Natural killer cell treated with Interleukin-12 subunit alpha and Interleukin-12 subunit beta and Interleukin-15 and Interleukin-18, amount 100 ng/mL, for 72 hours (primary cell): ENCODE results near the gene PSMB2. TPM values are rescaled to one million over a fixed set of nuclear protein-coding genes. Genes with fewer than 3 reads are reported as not detected.

Experiments used
- ATAC-seq, 2 donors: fragments of 150-1000 bp; cut with Tn5 transposase in 1 of 2; sonication (Bioruptor Pico), chemical (Tn5 transposase) in 1 of 2; 2 replicates each; pipeline ENCODE4 v1.10.0; 2021
- DNase-seq: peaks from one replicate; pipeline ENCODE4 v3.0.0; 2022; ENCODE audit warnings: low spot score
- H3K27ac Mint-ChIP-seq, 2 donors: 1 replicate in 1 of 2; 2 replicates in 1 of 2; pipeline ENCODE4 v1.8.0; 2022; ENCODE audit warnings: mixed read lengths in 2 of 2, mild to moderate bottlenecking in 1 of 2, moderate library complexity in 1 of 2
- H3K27me3 Mint-ChIP-seq, 2 donors: 1 replicate in 1 of 2; 2 replicates in 1 of 2; pipeline ENCODE4 v1.8.0; 2022; ENCODE audit warnings: mixed read lengths in 2 of 2
- H3K36me3 Mint-ChIP-seq: one replicate; pipeline ENCODE4 v1.8.0; 2022; ENCODE audit warnings: mixed read lengths
- H3K4me1 Mint-ChIP-seq, 2 donors: 1 replicate in 1 of 2; 2 replicates in 1 of 2; pipeline ENCODE4 v1.8.0; 2022; ENCODE audit warnings: low read depth in 2 of 2, mixed read lengths in 2 of 2, mild to moderate bottlenecking in 1 of 2
- H3K4me3 Mint-ChIP-seq: one replicate; pipeline ENCODE4 v1.8.0; 2022; ENCODE audit warnings: mixed read lengths
- H3K9me3 Mint-ChIP-seq: 2 replicates; pipeline ENCODE4 v1.8.0; 2022; ENCODE audit warnings: mixed read lengths
- total RNA-seq, 2 donors: library from RNA; stranded (reverse); gene quantifications; one replicate each; pipeline ENCODE4 v1.2.3, GENCODE V29; 2022

Gene PSMB2
- total RNA-seq, 2 donors from 2014 or later = 114 to 139 TPM

DNA sequence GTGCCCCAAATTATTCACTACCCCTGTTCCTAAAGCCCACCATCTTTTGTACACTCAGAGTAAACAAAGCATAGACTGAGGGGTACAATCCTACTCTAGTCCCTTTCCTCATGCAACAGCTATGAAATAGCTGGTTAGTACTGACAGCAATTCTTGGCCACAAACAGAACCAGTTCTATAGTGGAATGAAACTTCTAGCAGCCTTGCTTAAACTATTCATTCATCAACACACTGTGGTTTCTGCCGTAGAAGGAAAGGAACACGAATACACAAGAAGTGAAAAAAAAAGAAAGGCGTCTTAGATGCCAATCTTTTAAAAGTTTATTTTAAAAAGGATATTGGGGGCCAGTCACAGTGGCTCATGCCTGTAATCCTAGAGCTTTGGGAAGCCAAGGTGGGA, 9.9 kb downstream of the PSMB2 start:
- H3K4me1 Mint-ChIP-seq = no peaks in the 10 kb centered on the region
- DNase-seq = no peak
- H3K36me3 Mint-ChIP-seq = peaks cover 19% of the 10 kb centered on the region

DNA sequence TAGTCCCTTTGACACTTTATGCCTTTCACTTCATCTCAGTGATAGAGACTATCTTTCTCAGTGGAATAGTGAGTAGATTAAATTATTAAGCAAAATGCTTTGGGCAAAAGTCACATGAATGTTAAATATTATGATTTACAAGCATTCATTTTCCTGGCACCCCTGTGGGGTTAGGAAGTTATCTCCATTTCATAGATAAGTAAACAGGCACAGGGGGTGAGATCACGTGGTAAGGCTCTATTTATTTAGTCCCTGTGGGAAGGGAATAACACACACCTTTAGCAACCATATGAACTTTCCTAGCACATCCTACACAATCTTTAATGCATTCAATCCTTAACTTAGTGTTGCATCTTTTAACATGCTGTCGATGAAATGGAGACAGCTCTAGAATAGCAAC, 12.3 kb downstream of the PSMB2 start:
- peaks cover 19% of the 10 kb centered on the region for H3K36me3 Mint-ChIP-seq
- no peaks in the 10 kb centered on the region for H3K4me1 Mint-ChIP-seq
- ATAC-seq = no peak
- no peaks in the 10 kb centered on the region for H3K9me3 Mint-ChIP-seq
- H3K27ac Mint-ChIP-seq = peak overlapping the region in 1 of 2 donors; percentile 37
- DNase-seq = no peak
- no peak overlapping the region for H3K4me3 Mint-ChIP-seq
- no peaks in the 10 kb centered on the region for H3K27me3 Mint-ChIP-seq

More for the DNA sequence above, 9.9 kb downstream of the PSMB2 start:
- no peak overlapping the region for H3K27ac Mint-ChIP-seq
- H3K27me3 Mint-ChIP-seq = no peaks in the 10 kb centered on the region
- no peaks in the 10 kb centered on the region for H3K9me3 Mint-ChIP-seq
- ATAC-seq = no peak
- H3K4me3 Mint-ChIP-seq = no peak overlapping the region

DNA sequence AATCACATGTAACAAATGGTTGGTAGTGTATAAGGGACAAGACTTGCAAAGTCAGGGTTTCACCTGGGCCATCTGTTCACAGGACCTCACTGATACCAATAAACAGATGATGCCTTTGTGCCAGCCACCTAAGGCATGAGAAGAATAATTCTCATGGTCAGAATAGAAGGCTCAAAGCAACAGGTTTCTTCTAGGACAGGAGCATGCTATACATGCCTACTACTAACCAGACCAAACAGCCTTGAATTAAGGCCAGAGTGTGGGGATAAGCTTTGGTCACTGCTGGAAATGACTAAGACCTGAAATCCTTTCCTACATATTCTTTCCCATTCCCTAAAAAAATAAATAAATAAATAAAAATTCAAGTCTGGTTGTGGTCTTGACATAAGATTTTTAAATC, 17.5 kb downstream of the PSMB2 start:
- Mint-ChIP-seq H3K27me3 (no peaks in the 10 kb centered on the region), H3K27ac (no peak overlapping the region), H3K36me3 (peaks cover 1% of the 10 kb centered on the region), H3K4me3 (no peak overlapping the region), H3K9me3 (no peaks in the 10 kb centered on the region), H3K4me1 (peaks cover 5 to 9% of the 10 kb centered on the region in 2 donors)
- ATAC-seq = no peak
- no peak for DNase-seq

DNA sequence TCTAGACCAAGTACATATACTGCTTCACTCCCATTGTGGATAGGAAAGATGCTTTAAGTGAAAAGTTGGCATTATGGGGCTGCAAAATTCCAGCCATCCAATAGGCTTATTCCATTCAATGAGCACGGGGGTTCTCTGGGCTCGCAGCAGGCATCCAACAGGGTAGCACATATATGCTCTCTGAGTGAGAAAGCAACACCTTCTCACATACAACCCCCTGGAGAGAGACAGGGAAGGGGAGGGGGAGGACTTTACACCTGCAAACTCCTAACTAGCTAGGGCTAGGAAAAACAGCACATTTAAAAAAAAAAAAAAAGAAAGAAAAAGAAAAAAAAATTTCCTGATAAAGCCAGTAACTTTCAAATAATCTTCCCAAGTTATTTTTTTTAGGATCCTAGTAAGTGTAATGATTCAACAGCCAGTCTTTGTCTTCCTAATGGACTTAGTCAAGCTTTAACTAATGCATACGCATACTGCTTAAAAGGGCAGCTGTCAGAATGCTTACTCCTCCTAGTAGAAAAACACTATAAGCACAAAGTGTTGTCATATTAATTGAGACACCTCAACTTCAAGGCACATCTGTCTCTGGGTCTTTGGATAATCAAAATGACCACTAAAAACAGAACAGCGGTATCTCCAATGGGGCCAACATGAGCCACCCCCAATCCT, 18.7 kb downstream of the PSMB2 start:
- Mint-ChIP-seq H3K9me3 (no peaks in the 10 kb centered on the region), H3K36me3 (no peaks in the 10 kb centered on the region), H3K4me3 (no peak overlapping the region), H3K4me1 (peaks cover 5 to 16% of the 10 kb centered on the region in 2 donors), H3K27me3 (no peaks in the 10 kb centered on the region), H3K27ac (no peak overlapping the region)
- ATAC-seq (no peak), DNase-seq (no peak)

DNA sequence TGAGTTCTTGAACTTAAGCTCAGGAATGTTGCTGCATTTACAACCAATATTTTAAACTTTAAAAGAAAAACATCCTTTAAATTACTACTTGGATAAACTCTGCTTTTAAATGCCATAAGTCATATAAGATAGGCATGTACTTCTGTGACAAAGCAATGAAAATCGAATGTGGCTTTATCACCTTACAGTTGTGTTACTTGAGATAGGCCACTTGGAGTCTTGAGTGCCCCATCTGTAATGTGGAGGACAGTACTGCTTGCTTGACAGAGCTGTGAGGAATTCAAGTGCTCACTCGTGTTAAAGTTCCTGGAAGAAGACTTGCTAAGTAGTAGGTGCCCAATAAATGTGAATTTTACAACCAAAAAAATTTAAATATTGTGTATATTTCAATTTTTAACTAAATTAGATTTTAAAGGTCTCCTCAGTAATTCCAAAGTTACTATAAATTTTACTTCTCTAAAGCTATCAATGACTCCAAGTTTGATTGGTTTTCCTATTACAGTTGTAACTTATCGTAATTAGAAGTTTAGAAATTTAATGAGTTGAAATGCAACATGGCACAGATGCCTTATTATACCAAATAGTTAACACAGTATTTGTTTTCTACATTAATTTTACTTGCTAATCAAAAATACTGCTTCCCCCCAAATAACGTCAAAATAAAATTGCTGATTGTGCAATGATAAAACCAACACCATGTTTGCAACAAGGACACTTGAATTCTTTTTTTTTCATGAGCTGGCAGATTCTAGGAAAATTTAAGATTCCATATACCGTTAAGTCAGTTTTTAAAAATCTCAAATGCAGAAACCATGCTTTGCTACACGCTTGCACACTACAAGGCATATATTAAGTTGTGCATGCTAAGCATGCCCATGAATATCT, 21.8 kb downstream of the PSMB2 start:
- no peak overlapping the region for H3K27ac Mint-ChIP-seq
- H3K4me3 Mint-ChIP-seq = no peak overlapping the region
- H3K36me3 Mint-ChIP-seq = peaks cover 5% of the 10 kb centered on the region
- no peaks in the 10 kb centered on the region for H3K27me3 Mint-ChIP-seq
- ATAC-seq (no peak), DNase-seq (no peak)
- no peaks in the 10 kb centered on the region for H3K9me3 Mint-ChIP-seq
- peaks cover 11 to 25% of the 10 kb centered on the region in 2 donors for H3K4me1 Mint-ChIP-seq

DNA sequence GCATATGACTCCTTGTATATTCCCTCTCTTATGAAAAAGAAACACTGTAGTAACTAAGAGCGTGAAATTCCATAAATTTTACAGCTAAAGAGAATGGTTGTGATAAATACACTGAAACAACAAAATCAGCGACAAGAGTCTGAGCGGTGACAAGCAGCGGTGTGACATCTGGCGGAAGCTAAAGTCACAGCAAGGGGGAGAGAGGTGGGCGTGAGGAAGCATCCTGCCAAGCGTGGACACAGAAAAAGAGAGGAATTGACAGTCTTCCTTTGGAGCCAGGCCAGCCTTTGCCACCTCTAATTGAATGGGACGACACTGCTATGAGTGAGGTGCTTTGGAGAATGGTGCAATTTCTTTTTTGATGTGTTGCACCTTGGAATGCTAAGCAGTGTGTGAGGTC, 25.9 kb downstream of the PSMB2 start:
- Mint-ChIP-seq H3K36me3 (peaks cover 15% of the 10 kb centered on the region), H3K27ac (no peak overlapping the region), H3K27me3 (no peaks in the 10 kb centered on the region), H3K4me1 (peaks cover 18 to 23% of the 10 kb centered on the region in 2 donors), H3K9me3 (no peaks in the 10 kb centered on the region), H3K4me3 (no peak overlapping the region)
- DNase-seq = no peak
- ATAC-seq = no peak

DNA sequence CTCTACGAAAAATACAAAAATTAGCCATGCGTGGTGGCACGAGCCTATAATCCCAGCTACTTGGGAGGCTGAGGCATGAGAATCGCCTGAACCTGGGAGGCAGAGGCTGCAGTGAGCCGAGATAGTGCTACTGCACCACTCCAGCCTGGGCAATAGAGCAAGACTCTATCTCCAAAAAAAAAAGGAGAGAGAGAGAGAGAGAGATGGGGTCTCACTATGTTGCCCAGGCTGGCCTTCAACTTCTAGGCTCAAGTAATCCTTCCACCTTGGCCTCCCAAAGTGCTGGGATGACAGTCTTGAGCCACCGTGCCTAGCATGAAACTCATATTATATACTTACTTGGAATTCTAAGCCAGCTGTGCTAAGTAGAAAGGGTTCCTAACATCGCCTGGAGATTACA, 29.7 kb downstream of the PSMB2 start:
- Mint-ChIP-seq H3K36me3 (peaks cover 28% of the 10 kb centered on the region), H3K4me3 (no peak overlapping the region), H3K9me3 (no peaks in the 10 kb centered on the region), H3K27ac (no peak overlapping the region), H3K27me3 (no peaks in the 10 kb centered on the region), H3K4me1 (peaks cover 16 to 22% of the 10 kb centered on the region in 2 donors)
- DNase-seq (no peak), ATAC-seq (no peak)

DNA sequence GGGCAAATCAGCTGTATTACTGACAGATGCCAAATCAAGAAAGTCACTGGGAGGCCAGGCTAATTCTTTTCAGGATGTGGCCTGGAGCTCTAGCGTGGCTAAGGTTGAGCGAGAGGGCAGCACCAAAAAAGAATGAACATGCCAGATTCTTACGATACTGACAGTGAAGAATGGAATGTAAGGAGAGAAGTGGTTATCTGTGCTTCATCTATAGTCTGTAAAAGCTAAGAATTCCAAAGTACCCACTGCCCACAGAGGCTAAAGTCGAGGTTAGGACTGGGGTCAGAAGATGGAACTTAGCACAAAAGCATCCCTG, 35.5 kb downstream of the PSMB2 start:
- Mint-ChIP-seq H3K27ac (peak overlapping the region in 1 of 2 donors; percentile 18), H3K4me3 (no peak overlapping the region), H3K27me3 (no peaks in the 10 kb centered on the region), H3K36me3 (peaks cover 33% of the 10 kb centered on the region), H3K4me1 (peaks cover 14 to 16% of the 10 kb centered on the region in 2 donors), H3K9me3 (no peaks in the 10 kb centered on the region)
- ATAC-seq = no peak
- DNase-seq = no peak

DNA sequence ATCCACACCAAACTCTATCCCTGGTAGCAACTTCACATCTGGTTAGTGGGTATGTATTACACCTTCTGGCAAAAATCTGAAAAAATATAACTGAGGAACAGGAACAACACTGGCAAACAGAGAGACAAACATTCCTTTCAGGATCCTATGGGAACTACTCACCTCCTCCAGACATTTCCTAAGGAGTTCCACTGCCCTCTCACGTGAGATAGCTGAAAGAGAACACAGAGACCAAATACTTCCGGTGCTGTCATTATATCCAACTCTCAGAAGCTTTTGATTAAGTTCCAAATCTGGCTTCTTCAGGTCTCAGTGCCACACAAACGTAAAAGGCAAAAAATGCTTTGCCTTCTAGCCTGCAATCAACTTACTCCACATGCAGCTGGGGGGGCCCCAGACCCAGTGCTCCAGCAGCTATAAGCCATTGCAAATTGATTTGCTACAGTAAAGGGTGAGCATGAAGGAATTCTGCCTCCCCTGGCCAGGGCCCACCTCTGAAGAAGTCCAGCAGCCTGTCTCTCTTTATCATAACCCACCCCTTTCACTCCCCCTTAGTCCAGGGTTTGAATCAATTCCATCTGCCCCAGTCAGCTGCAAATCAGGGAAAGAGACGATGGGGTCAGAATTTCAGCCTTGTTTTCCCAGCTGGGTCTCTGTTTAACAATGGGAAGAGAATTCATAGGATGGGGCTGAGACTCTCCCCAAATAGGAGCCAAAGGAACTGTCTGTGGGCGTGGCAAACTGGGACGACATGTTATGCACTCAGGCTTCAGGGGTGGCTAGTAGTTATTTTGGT, 36.1 kb downstream of the PSMB2 start:
- H3K4me3 Mint-ChIP-seq = no peak overlapping the region
- peaks cover 33% of the 10 kb centered on the region for H3K36me3 Mint-ChIP-seq
- H3K4me1 Mint-ChIP-seq = peaks cover 14 to 15% of the 10 kb centered on the region in 2 donors
- DNase-seq (no peak), ATAC-seq (no peak)
- H3K9me3 Mint-ChIP-seq = no peaks in the 10 kb centered on the region
- H3K27ac Mint-ChIP-seq = peak overlapping the region in 1 of 2 donors; percentile 18
- no peaks in the 10 kb centered on the region for H3K27me3 Mint-ChIP-seq

DNA sequence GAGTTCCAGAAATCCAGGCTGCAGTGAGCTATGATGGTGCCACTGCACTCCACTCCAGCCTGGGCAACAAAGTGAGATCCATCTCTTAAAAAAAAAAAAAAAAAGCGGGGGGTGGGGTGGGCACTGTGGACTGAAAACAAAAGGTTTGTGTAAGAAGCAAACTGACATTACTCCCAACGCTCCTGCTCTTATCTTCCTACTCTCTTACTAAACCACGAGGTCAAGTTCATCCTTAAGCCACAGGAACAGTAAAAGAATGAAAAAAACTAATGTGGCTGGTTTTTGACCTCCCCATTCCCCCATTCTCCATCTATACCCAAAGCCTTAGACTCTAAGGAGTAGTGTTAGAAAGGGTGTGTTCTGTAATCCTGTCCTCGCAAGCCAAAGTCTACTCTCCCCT, 37.4 kb downstream of the PSMB2 start:
- DNase-seq (no peak), ATAC-seq (no peak)
- Mint-ChIP-seq H3K4me3 (no peak overlapping the region), H3K4me1 (peaks cover 14% of the 10 kb centered on the region in 2 donors), H3K9me3 (no peaks in the 10 kb centered on the region), H3K36me3 (peaks cover 36% of the 10 kb centered on the region), H3K27me3 (no peaks in the 10 kb centered on the region), H3K27ac (no peak overlapping the region)

DNA sequence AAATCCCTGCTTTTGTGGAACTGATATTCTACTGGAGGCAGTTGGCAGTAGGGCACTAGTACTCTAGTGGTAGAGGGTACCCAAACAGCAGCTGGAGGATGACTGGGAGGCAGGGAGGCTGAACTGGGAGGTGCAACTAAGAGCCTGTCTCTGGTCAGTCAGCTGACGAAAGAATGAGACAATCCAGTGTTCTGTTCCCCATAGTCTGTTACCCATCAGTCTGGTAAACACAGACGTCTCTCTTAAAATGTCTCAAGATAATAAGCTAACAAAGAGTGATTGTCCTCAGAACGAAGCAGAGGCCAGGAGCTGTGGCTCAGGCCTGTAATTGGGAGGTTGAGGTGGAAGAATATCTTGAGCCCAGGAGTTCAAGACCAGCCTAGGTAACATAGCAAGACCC, 37.9 kb downstream of the PSMB2 start:
- ATAC-seq = no peak
- Mint-ChIP-seq H3K36me3 (peaks cover 34% of the 10 kb centered on the region), H3K9me3 (no peaks in the 10 kb centered on the region), H3K27me3 (no peaks in the 10 kb centered on the region), H3K27ac (no peak overlapping the region), H3K4me1 (peaks cover 14% of the 10 kb centered on the region in 2 donors), H3K4me3 (no peak overlapping the region)
- DNase-seq = no peak

DNA sequence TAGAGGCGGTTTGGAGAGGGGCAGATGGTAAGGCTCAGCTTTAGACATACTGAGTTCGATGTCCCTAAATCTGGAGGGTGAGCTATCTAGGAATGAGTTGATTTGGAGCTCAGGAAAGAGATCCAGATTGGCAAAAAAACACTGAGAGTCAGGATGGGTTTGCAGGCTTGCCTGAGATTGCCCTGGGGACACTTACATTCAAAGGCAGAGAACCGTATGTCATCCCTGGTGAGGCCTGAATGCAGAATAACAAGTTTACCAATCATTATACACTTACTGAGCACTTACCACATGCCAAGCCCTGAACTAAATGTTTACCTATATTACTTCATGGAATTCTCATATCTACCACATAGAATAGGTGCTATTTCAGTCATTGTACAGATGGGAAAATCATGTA, 40.7 kb downstream of the PSMB2 start:
- ATAC-seq (no peak), DNase-seq (no peak)
- no peak overlapping the region for H3K27ac Mint-ChIP-seq
- H3K4me1 Mint-ChIP-seq = peaks cover under 1 to 7% of the 10 kb centered on the region in 2 donors
- H3K27me3 Mint-ChIP-seq = no peaks in the 10 kb centered on the region
- H3K9me3 Mint-ChIP-seq = no peaks in the 10 kb centered on the region
- peaks cover 22% of the 10 kb centered on the region for H3K36me3 Mint-ChIP-seq
- no peak overlapping the region for H3K4me3 Mint-ChIP-seq

DNA sequence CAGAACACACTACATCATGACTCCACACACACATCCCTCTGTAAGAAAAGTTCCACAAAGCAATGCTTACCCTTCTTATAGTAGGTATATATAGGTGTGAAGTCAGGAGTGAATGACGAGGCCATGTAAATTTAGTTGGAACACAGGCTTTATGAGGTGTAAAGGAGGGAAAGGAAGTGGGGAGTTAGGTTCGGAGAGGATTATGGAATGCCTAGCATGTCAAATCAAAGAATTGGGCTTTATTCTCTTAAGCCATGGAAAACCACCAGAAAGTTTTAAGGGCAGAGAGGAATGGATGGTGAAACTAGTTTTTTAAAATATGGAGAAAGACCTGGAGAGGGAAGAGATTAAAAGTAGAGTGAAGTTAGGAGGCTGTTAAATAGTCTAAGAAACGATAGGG, 41.9 kb downstream of the PSMB2 start:
- Mint-ChIP-seq H3K27ac (no peak overlapping the region), H3K36me3 (peaks cover 21% of the 10 kb centered on the region), H3K9me3 (no peaks in the 10 kb centered on the region)

DNA sequence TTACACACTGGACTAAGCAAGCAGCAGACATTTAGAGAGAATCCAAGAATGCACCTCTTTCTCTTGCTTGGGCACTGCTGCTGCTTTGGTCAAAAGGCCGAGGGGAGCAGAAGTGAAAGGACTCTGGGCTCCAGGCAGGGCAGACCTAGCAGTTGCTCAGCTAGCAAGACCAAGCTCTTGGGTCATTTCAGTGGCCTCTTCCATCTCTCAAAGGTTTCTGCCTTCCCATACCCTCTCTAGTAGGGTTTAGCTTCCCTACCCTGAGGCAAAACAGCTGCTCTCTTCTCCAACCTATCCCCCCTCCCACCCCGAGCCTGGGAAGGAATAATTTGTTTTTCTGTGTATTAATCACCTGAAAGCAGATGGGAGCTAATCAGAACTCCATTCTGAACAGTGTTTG, 42.4 kb downstream of the PSMB2 start:
- no peak overlapping the region for H3K27ac Mint-ChIP-seq
- peaks cover 16% of the 10 kb centered on the region for H3K36me3 Mint-ChIP-seq

More for the DNA sequence above, 41.9 kb downstream of the PSMB2 start:
- no peaks in the 10 kb centered on the region for H3K27me3 Mint-ChIP-seq
- H3K4me3 Mint-ChIP-seq = no peak overlapping the region
- no peak for DNase-seq
- ATAC-seq = no peak
- peaks cover 0 to 7% of the 10 kb centered on the region in 2 donors for H3K4me1 Mint-ChIP-seq

More for the DNA sequence above, 42.4 kb downstream of the PSMB2 start:
- Mint-ChIP-seq H3K4me1 (peaks cover 0 to 7% of the 10 kb centered on the region in 2 donors), H3K4me3 (no peak overlapping the region), H3K27me3 (no peaks in the 10 kb centered on the region), H3K9me3 (no peaks in the 10 kb centered on the region)
- DNase-seq = no peak
- no peak for ATAC-seq
